ENCODE measurements around the gene APOC4. TPM values are rescaled to one million over a fixed set of nuclear protein-coding genes. Genes with fewer than 3 reads are reported as not detected.
"Not testable (repeated sequence)": the region's sequence is repeated elsewhere in the genome, so short reads cannot be mapped to it uniquely, and the experiment has no call there.

The APOC4 gene
- total RNA-seq, 1 donor from 2014 or later, result not detected

DNA sequence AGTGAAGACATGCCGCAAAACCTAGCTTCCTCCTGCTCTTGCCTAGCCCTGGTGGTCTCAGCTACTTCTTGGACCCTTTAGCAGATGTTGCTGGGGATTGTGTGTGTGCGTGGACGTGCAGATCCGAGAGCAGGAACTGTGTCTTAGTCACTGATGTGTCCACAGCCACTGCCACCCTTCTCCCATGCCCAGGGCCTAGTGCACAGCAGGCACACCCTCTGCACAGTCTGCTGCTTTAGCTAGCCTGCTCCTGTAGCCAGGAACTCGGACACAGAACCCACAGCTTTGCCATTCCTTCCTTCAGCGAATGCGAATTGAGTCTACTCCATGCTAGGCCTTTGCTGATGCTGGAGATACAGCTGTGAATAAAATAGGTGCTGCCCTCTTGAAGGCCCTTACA lies 15.5 kb downstream of the APOC4 start:
- DNase-seq (ENCODE audit: low read depth), result no peak

DNA sequence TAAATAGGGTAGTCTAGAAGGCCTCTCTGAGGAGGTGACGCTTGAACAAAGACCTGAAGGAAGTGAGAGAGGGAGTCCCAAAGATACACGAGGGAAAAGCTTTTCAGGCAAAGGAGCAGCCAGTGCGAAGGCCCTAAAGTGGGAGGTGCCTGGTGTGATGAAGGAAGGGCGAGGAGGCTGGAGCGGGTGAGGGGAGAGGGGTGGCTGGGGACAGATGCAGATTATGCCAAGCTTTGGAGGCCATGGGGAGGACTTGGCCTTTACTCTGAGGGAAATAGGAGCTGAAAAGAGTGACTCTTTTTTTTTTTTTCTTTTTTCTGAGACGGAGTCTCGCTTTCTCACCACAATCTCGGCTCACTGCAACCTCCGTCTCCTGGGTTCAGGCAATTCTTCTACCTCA lies 16.1 kb downstream of the APOC4 start:
- DNase-seq (ENCODE audit: low read depth), result no peak

DNA sequence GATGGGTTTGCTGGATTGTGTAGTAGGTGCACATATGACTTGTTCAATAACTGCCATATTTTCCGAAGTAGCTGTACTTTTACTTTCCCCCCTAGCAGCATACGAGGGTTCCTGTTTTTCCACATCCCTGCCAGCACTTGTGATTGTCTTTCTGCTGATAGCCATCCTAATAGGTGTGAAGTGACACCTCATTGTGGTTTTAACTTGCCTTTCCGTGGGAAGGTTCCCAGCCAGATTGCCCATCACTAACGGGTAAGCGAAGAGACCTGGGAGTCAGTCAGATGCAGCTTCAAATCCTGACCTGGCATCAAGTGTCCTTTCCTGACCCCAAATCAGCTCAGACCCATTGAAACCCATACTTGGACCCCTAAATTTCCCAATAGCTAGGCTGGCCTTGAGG lies 17.7 kb downstream of the APOC4 start:
- DNase-seq (ENCODE audit: low read depth), result no peak

DNA sequence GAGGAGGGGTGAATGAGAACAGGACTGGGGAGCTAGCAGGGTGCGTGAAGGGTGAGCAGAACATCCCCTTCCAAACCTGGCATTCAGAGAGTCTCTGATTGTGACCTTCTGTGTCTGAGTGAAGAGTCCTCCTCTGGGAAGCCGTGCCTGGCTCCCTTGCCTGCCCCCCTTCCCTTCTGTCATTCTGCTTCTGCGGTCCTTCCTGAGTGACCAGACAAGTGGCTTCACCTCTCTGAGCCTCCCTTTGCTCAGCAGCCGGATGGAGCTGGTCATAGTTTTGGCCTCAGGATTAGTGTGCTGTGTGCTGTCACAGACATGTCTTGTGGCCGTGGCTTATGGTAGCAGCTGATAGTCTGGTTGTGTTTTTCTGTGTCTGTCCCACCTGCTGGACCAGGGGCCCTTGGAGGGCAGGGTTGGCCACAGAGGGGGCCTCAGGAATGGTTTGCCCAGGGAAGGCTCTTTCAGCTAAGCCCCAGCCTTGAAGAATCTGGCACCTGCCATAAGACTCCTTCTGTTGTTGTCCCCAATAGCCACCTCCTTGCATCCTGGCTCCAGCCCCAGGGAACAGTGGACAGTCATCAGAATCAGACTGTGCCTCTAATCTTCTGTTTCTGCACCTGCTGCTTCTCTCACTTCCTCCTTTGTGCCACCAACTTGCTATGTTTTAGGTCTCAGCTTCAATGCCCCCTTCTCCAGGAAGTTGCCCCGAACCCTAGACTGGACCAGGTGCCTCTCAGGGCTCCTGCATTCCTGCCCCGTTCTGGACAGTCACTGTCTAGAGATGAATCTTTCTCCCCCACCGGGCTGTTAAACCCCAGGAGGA lies 19.1 kb downstream of the APOC4 start:
- DNase-seq (ENCODE audit: low read depth), result peak; percentile 93

DNA sequence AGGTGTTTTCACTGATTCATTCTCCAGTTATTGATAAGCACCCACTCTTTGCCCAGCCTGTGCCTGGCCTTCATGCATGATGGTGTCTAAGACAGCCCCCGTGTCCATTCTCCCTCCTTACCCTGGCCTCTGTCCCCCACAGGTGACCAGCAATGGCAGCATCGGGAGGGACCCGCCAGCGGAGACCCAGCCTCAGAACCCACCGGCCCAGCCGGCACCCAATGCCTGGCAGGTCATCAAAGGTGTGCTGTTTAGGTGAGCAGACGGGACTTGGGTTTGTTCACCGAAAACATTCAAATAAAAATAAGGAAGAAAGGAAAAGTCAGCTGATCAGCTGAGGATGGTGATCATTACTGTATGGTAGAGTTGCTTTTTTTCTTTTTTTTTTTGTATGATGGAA lies 19.8 kb downstream of the APOC4 start:
- DNase-seq (ENCODE audit: low read depth), result no peak

DNA sequence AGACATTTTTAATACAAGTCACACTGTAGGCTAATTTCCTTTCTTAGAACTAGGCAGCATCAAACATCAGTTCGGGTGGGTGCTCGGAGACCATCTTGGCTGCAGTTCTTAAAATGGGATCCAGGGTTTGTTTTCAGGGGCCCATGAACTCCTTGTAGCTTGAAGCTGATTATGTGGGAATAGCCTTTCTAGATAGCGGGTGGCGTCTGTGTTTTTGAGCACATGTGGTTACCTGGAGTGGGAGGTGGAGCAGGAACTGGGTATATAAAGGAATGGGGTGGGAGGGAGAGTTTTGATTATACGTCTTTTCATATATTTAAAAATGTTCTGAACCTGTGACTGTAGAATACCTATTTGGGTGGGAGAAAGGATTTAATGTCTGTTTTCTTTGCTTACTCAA lies 26.1 kb downstream of the APOC4 start:
- DNase-seq (ENCODE audit: low read depth), result no peak

DNA sequence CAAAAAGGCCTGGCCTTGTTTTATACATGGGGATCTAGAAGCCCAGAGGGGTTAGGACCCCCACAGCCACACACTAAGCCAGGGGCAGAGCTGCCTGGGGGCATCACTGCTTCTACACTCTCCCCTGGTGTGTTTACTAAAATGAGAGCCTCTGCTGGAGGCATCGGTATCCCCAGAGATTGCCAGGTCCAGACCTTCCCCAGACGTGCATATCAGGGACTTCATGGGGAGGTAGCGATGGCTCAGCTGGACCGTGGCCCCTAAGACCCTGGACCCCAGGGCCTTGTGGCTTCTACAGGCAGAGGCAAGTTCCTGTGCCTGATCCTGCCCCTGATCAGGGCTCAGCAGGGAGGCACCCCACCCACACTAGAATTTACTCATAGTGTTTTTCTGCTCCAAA lies 26.6 kb downstream of the APOC4 start:
- no peak for DNase-seq (ENCODE audit: low read depth)

DNA sequence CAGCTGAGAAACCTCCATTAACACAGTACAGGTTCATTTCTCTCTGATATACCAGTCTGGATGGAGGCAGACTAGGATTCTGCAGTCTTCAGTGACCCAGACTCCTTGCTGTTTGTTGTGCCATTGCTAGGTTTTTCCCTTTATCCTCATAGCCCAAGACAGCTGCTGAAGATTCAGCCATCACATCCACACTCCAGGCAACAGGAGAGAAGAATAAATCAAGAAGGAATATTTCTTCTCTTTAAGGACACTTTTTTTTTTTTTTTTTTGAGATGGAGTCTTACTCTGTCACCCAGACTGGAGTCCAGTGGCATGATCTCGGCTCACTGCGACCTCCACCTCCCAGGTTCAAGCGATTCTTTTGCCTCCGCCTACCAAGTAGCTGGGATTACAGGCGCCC lies 27.4 kb downstream of the APOC4 start:
- no peak for DNase-seq (ENCODE audit: low read depth)

DNA sequence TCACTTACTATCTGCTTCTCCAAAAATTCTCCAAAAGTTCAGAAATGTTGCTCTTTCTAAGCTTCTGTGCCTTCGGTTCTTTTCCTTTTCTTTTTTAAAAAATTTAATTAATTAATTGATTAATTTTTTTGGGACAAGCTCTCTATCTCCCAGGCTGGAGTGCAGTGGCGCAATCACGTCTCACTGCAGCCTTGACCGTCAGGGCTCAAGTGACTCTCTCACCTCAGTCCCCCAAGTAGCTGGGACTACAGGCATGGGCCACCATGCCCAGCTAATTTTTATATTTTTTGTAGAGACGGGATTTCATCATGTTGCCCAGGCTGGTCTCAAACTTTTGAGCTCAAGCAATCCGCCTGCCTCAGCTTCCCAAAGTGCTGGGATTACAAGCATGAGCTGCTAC lies 29.4 kb downstream of the APOC4 start:
- DNase-seq (ENCODE audit: low read depth), result not testable (repeated sequence)

DNA sequence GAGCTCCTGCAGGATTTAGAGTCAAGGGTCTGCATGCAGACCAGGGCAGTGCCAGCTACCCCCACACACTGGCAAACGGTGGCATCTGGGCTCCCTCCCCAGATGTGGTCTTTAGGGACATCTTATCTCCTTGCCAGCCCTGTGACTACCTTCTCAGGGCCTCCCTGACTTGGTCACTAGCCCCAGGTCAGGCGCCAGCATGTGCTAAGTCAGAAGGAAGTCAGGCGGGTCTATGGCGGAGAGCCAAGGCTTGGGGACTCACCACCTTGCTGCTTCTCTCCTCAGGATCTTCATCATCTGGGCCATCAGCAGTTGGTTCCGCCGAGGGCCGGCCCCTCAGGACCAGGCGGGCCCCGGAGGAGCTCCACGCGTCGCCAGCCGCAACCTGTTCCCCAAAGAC lies 30.8 kb downstream of the APOC4 start:
- DNase-seq (ENCODE audit: low read depth), result no peak

DNA sequence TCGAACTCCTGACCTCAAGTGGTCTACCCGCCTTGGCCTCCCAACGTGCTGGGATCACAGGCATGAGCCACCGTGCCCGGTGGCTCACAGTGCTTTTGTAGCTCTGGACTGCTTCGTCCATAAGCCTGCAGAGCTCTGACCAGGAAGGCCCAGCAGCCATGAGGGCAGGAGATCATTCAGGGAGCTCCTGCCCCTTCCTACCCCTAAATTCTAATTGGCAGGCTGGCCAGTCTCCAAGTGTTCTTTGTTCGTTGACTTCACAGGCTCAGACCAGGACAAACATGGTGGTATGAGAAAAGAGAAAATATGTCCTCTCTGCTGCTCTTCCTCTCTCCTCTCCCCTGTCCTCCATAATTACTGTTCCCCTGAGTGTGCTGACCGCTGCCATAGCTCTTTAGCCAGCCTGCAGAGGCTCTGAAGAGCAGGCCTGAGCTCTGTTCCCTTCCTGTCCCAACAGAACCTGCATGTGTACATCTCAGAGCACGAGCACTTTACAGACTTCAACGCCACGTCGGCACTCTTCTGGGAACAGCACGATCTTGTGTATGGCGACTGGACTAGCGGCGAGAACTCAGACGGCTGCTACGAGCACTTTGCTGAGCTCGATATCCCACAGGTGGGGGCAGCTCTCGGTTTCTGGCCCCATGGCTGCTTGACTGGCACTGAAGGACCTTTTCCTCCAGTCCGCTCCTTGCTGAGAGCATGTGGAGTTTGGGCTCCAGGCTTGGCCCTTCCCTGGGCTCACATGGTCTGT lies 32.1 kb downstream of the APOC4 start:
- DNase-seq (ENCODE audit: low read depth), result no peak

DNA sequence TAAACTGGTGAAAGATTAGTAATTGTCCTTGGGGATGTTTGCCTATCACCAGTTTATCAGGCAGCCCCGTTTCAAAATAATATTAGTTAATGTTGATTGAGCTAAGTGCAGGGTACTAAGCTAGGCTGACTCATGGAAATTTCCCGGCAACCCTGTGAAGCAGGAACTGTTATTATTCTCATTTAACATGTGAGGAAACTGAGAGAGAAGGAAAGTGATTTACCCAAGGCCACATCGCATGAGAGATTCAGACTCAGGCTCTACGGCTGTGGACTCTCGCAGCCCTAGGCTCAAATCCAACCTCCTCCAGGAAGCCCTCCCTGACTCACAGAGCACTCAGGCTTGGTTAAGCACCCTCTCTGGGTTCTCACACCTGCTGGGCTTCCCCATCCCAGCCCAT lies 32.8 kb downstream of the APOC4 start:
- DNase-seq (ENCODE audit: low read depth), result no peak

DNA sequence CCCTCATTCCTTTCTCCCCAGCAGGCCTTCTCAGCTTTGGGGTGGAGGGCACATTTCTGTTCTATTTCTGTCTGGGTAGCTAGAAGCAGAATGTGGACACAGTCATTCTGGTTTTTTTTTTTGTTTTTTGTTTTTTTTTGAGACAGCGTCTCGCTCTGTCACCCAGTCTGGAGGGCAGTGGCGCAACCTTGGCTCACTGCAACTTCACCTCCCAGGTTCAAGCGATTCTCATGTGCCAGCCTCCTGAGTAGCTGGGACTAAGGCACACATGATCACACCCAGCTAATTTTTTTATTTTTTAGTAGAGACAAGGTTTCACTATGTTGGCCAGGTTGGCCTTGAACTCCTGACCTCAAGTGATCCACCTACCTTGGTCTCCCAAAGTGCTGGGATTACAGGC lies 33.4 kb downstream of the APOC4 start:
- DNase-seq (ENCODE audit: low read depth), result no peak

DNA sequence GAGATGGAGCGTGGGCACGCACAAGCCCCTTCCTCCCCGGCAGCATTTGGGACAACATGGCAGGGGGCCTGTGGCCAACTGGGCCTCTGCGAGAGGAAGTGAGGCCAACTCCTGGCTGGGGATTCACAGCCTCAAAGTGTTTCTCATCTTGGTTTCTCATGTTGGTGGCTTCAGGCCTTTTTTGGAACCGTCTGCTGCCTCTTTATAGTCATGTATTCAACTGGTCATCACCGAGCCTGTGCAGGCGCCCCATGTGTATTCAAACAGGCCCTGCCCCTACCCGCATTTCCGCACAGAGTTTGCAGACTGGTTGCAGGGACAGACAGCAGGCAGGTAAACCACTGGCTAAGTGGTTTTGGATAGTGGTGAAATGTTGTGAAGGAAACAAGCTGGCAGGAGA lies 42.0 kb downstream of the APOC4 start:
- DNase-seq (ENCODE audit: low read depth), result no peak

DNA sequence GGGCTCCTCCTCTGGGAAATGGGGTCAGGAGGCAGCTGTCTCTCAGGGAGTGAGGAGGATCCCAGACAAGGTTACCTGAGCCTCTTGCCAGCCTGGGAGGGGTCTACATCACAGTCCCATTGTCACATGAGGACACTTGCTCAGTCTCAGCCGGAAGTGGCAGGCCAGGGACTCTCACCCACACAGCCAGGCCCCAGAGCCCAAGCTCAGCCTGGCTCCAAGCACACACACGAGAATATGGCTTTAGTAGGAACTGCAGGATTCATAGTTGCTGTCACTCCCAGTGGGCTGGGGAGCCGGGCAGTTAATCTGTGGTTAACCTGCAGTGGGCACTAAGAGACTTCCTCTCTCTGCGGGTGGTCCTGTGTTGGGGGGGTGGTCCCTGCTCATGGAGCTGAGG lies 43.4 kb downstream of the APOC4 start:
- DNase-seq (ENCODE audit: low read depth), result peak; percentile 64

DNA sequence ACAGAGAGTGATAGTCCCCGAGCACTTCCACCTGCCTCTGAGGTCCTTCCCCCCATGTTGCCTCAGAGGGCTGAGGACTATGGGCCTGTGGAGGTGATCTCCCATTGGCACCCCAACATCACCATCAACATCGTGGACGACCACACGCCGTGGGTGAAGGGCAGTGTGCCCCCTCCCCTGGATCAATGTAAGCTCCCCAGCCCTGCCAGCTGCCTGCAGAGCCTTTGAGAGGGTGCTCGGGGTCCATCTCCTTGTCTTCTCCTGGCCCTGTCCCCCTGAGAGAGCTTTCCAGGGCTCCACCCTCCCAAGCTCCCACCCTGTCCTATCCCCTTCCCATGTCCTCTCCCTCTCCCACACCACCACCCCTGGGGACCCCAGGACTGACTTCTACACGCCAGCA lies 44.4 kb downstream of the APOC4 start:
- no peak for DNase-seq (ENCODE audit: low read depth)

DNA sequence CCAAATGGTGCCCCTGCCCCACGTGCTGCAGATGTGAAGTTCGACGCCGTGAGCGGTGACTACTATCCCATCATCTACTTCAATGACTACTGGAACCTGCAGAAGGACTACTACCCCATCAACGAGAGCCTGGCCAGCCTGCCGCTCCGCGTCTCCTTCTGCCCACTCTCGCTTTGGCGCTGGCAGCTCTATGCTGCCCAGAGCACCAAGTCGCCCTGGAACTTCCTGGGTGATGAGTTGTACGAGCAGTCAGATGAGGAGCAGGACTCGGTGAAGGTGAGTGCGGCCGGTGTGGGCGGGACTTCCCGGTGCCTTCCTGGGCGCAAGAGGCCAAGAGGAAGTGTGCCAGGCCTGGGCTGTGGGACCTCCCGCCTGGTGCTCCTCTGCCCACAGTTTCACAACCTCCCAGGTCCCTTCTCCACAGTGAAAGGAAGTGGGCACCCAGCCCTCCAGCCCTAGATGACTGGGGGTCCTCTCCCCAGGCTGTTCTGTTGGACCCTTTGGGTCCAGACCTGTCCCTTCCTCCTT lies 45.2 kb downstream of the APOC4 start:
- DNase-seq (ENCODE audit: low read depth), result no peak

DNA sequence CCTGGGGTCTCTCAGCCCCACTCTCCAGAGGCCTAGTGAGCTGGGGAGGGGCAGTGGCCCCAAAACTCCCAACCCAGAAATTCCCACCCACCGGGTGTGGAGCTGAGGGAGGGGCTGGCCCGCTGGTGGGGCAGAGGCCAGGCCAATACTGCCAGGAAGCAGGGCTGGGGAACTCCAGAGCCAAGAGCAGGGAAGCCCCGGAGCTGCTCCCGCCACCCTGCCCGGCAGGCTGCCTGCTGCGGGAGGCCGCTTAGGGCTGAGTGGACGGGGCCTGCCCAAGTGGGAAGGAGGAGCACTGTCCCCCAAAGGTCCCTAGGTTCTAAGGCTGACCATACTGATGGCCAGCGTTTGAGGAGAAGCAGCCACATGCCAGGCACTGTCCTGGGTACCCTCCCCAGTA lies 46.2 kb downstream of the APOC4 start:
- no peak for DNase-seq (ENCODE audit: low read depth)

DNA sequence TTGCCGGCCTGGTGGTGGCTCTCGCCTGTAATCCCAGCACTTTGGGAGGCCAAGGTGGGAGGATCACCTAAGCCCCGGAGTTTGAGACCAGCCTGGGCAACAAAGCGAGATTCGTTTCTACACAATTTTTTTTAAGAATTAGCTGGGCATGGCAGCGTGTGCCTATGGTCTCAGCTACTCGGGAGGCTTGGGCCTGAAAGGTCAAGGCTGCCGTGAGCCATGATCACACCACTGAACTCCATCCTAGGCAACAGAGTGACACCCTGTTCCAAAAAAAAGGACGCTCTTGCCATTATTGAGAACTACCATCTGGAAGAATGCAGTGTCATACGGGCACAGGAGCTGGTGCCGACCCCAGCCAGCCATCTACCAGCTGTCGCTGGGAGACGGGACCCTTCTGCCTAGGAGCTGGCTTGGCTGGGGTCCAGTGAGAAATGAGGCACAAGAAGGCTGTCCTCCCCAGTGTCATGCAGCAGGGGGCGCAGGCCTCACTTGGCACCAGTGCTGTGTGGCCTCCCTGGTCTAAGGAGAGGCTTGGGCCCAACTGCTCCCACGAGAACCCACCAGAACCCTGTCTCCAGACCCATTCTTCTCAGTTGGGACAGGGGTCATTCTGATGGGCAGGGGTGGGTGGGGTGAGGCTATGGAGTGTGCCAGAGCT lies 47.0 kb downstream of the APOC4 start:
- DNase-seq (ENCODE audit: low read depth), result peak; percentile 64

DNA sequence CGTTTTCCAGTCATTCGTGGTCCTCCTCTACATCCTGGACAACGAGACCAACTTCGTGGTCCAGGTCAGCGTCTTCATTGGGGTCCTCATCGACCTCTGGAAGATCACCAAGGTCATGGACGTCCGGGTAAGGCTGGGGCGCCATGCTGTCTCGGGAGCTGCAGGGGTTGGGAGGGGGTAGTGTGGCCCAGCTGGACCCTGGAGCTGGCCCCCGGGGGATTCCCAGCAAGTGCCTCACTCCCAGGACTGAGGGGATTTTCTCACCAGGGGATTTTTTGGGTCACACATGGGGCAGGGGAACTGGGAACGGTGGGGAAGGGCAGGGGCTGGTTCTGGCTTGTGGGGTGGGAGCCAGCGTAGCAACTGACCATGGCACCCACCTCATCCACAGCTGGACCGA lies 48.4 kb downstream of the APOC4 start:
- no peak for DNase-seq (ENCODE audit: low read depth)

DNA sequence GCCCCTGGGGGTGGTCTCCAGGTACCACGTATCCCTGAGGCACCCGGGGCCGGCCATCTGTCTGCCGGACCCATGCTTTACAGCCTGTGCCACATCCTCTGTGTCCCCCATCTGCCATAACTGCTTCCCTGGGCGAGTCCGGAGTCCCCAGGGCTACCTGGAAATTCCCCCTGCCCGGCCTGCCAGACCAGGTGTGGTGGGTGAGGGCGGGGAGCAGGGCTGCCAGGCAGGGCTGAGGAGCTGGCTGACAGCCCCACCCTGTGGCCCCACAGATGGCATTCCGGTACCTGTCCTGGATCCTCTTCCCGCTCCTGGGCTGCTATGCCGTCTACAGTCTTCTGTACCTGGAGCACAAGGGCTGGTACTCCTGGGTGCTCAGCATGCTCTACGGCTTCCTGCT lies 48.9 kb downstream of the APOC4 start:
- DNase-seq (ENCODE audit: low read depth), result no peak
